B cell (primary cell): ENCODE measurements around the gene KRTCAP2. TPM values are rescaled to one million over a fixed set of nuclear protein-coding genes. Genes with fewer than 3 reads are reported as not detected.

Source experiments
- ATAC-seq: fragments of 200-7000 bp; cut with Tn5 transposase; one replicate; pipeline ENCODE4 v1.10.0; 2021; ENCODE audit warnings: low read depth, mild to moderate bottlenecking, moderate number of reproducible peaks, moderate library complexity
- CTCF ChIA-PET: fragments of 350-600 bp; sonication (Branson Sonifier 250); formaldehyde crosslinking; loops from one replicate; lab custom pipeline; 2021; ENCODE audit warnings: antibody characterized with exemption, inconsistent platforms; lab: Charles Lee
- POLR2A ChIA-PET: fragments of 350-600 bp; sonication (Branson Sonifier 250); formaldehyde crosslinking; loops from one replicate; lab custom pipeline; 2021; ENCODE audit warnings: antibody characterized with exemption; lab: Charles Lee
- DNase-seq: peaks from one replicate; pipeline ENCODE4 v3.0.0; 2013
- H2AFZ ChIP-seq: 2 replicates; pipeline ENCODE4 v1.6.1; 2012; ENCODE audit warnings: mild to moderate bottlenecking, low read depth, low read length; ENCODE audit not compliant: insufficient read depth, poor library complexity, severe bottlenecking
- H3K27ac ChIP-seq, 2 donors: 1 replicate in 1 of 2; 2 replicates in 1 of 2; pipeline ENCODE4 v1.5.1; 2012 to 2013; ENCODE audit warnings: low read length in 2 of 2, mild to moderate bottlenecking in 2 of 2, moderate library complexity in 1 of 2
- H3K27me3 ChIP-seq, 4 experiments: fragments of 200-600 bp in 1 of 4; sonication (generic) in 1 of 4; replicated peaks in 1 of 4; 1 replicate in 2 of 4; 2 replicates in 2 of 4; pipeline versions ENCODE4 v1.6.1 to v1.7.0; 2013 to 2016; ENCODE audit warnings: low read length in 3 of 4, mild to moderate bottlenecking in 2 of 4, mixed read lengths in 1 of 4, moderate library complexity in 1 of 4; ENCODE audit not compliant: insufficient read depth in 4 of 4, control insufficient read depth in 3 of 4; ENCODE audit errors: control extremely low read depth in 1 of 4
- H3K36me3 ChIP-seq, 2 experiments: replicated peaks in 1 of 2; 1 replicate in 1 of 2; 2 replicates in 1 of 2; pipeline versions ENCODE4 v1.6.1 to v1.7.1; 2013; ENCODE audit warnings: low read length in 1 of 2; ENCODE audit not compliant: insufficient read depth in 2 of 2, control insufficient read depth in 1 of 2; ENCODE audit errors: control extremely low read depth in 1 of 2, extremely low read depth in 1 of 2
- H3K4me1 ChIP-seq, 2 donors: fragments of 200-600 bp in 1 of 2; sonication (generic) in 1 of 2; 1 replicate in 1 of 2; 2 replicates in 1 of 2; pipeline versions ENCODE4 v1.5.1 to v1.6.1; 2013 to 2017; ENCODE audit warnings: low read length in 2 of 2; ENCODE audit not compliant: control insufficient read depth in 2 of 2, insufficient read depth in 2 of 2
- H3K4me2 ChIP-seq: replicated peaks from 2 replicates; pipeline ENCODE3; 2012; ENCODE audit warnings: mild to moderate bottlenecking, low read depth, low read length; ENCODE audit not compliant: poor library complexity, severe bottlenecking
- H3K4me3 ChIP-seq, 5 experiments: fragments of 200-600 bp in 1 of 5; sonication (generic) in 1 of 5; 1 replicate in 3 of 5; 2 replicates in 2 of 5; pipeline versions ENCODE4 v1.5.1 to v1.7.0; 2011 to 2016; ENCODE audit warnings: low read length in 4 of 5, mild to moderate bottlenecking in 4 of 5, low read depth in 2 of 5, control low read depth in 1 of 5, moderate library complexity in 1 of 5; ENCODE audit not compliant: insufficient read depth in 1 of 5; ENCODE audit errors: control extremely low read depth in 1 of 5, extremely low read depth in 1 of 5
- H3K79me2 ChIP-seq: fragments of 200-600 bp; sonication (generic); one replicate; pipeline ENCODE4 v1.6.0; 2016; ENCODE audit warnings: low read length; ENCODE audit not compliant: control insufficient read depth, insufficient read depth
- H3K9ac ChIP-seq: fragments of 200-600 bp; sonication (generic); 2 replicates; pipeline ENCODE4 v1.6.1; 2017; ENCODE audit warnings: mild to moderate bottlenecking, low read length, moderate library complexity
- H3K9me3 ChIP-seq, 3 donors: one replicate each; pipeline versions ENCODE4 v1.6.1 to v1.7.1; 2013; ENCODE audit warnings: low read length in 2 of 3; ENCODE audit not compliant: control insufficient read depth in 2 of 3, insufficient read depth in 1 of 3; ENCODE audit errors: control extremely low read depth in 1 of 3
- H4K20me1 ChIP-seq: 2 replicates; pipeline ENCODE4 v1.6.0; 2012; ENCODE audit warnings: mild to moderate bottlenecking, low read length; ENCODE audit not compliant: insufficient read depth, control insufficient read depth, poor library complexity, severe bottlenecking
- H3K27ac Mint-ChIP-seq: one replicate; pipeline ENCODE4 v1.8.0; 2021; ENCODE audit warnings: mixed read lengths
- H3K27me3 Mint-ChIP-seq: one replicate; pipeline ENCODE4 v1.8.0; 2021; ENCODE audit warnings: mixed read lengths
- H3K4me1 Mint-ChIP-seq: one replicate; pipeline ENCODE4 v1.8.0; 2021; ENCODE audit warnings: mixed read lengths
- H3K4me3 Mint-ChIP-seq: one replicate; pipeline ENCODE4 v1.8.0; 2021; ENCODE audit warnings: mixed read lengths
- H3K9me3 Mint-ChIP-seq: one replicate; pipeline ENCODE4 v1.8.0; 2022; ENCODE audit warnings: mixed read lengths; ENCODE audit not compliant: insufficient read depth
- CTCF ChIP-seq: fragments of 200-600 bp; IDR thresholded peaks from one replicate; pipeline ENCODE4 v1.8.0; 2022; ENCODE audit warnings: antibody characterized with exemption, mild to moderate bottlenecking
- EZH2 ChIP-seq: IDR thresholded peaks from 2 replicates; pipeline ENCODE4 v1.6.1; 2012; ENCODE audit warnings: borderline replicate concordance, low read depth, mild to moderate bottlenecking, moderate library complexity, low read length; ENCODE audit not compliant: insufficient read depth, poor library complexity, severe bottlenecking
- WGBS: methylation state at CpG from one replicate; pipeline ENCODE4 v1.1.5; 2013; ENCODE audit warnings: missing lambda C conversion rate; ENCODE audit not compliant: insufficient coverage; 5-methylcytosine and 5-hydroxymethylcytosine counted together
- intact Hi-C: fragments of 100-400 bp; cut with micrococcal nuclease; formaldehyde crosslinking; loops from one replicate; pipeline ENCODE4 v1.10.0; 2022
- polyA plus RNA-seq: library from polyadenylated mRNA; depleted of rRNA; stranded (reverse); fragments of >200 nt; gene quantifications from 2 replicates; pipeline ENCODE4 v1.2.3, GENCODE V29; 2012
- total RNA-seq, 2 donors: library from RNA; stranded (reverse); fragments of 120-200 nt in 1 of 2; gene quantifications; 1 replicate in 1 of 2; 2 replicates in 1 of 2; pipeline versions ENCODE4 v1.2.3 to v1.2.4, GENCODE V29; 2013 to 2022

Gene KRTCAP2
- total and polyA plus RNA-seq, 2 donors (not counting 1 experiment from before 2014, with no cell fraction given): 151 to 259 TPM

- H3K4me3 ChIP-seq: no peak overlapping the region
- no peak overlapping the region for H3K4me3 Mint-ChIP-seq
- H3K27ac Mint-ChIP-seq: no peak overlapping the region
- H3K27me3 ChIP-seq: peaks cover 0 to 49% (median 24%) of the 10 kb centered on the region in 4 experiments
- H4K20me1 ChIP-seq: peaks cover 8% of the 10 kb centered on the region
- no peaks in the 10 kb centered on the region for H3K79me2 ChIP-seq
- intact Hi-C loops: loop anchor here (5.0 kb wide), 2 partner anchors 32 to 43 kb away; no protein-coding TSS in a partner anchor
- H3K4me2 ChIP-seq: no peak overlapping the region
- peaks cover 34% of the 10 kb centered on the region for H3K4me1 Mint-ChIP-seq
- ATAC-seq (no peak), DNase-seq (no peak)
- no peak overlapping the region for H3K27ac ChIP-seq
- H3K27me3 Mint-ChIP-seq: peaks cover 54% of the 10 kb centered on the region
- no peaks in the 10 kb centered on the region for H3K9me3 Mint-ChIP-seq
- no peak overlapping the region for H2AFZ ChIP-seq
- peaks cover 0 to 7% (median 0%) of the 10 kb centered on the region in 3 donors for H3K9me3 ChIP-seq
- no peak overlapping the region for H3K9ac ChIP-seq
- ChIA-PET POLR2A (interaction anchor here (0.7 kb wide), 1 partner anchor 50 kb away, joined by 3 read pairs; no protein-coding TSS in a partner anchor), CTCF (interaction anchor here (1.5 to 2.3 kb wide), 2 partner anchors 33 to 42 kb away, joined by 5 to 10 read pairs; no protein-coding TSS in a partner anchor)
- 90% methylated on average over 11 of the region's 16 CpGs for WGBS
- H3K36me3 ChIP-seq: no peaks in the 10 kb centered on the region
- H3K4me1 ChIP-seq: peaks cover 34% of the 10 kb centered on the region in 2 donors
- TF ChIP-seq CTCF (no peak), EZH2 (no peak)
These were observed 48.3 kb downstream of the KRTCAP2 start for GRCh38 chr1:155124503-155125463.

GRCh38 chr1:155123801-155124200 lies 49.3 kb downstream of the KRTCAP2 start:
- Histone ChIP-seq H4K20me1 (peaks cover 8% of the 10 kb centered on the region), H2AFZ (no peak overlapping the region), H3K27me3 (peaks cover 0 to 40% (median 19%) of the 10 kb centered on the region in 4 experiments), H3K27ac (no peak overlapping the region), H3K36me3 (no peaks in the 10 kb centered on the region), H3K4me3 (no peak overlapping the region), H3K9me3 (peaks cover 0 to 3% (median 0%) of the 10 kb centered on the region in 3 donors), H3K9ac (no peak overlapping the region), H3K79me2 (no peaks in the 10 kb centered on the region), H3K4me1 (peaks cover 24 to 26% of the 10 kb centered on the region in 2 donors), H3K4me2 (no peak overlapping the region)
- Mint-ChIP-seq H3K27me3 (peaks cover 52% of the 10 kb centered on the region), H3K4me3 (no peak overlapping the region), H3K9me3 (no peaks in the 10 kb centered on the region), H3K27ac (no peak overlapping the region), H3K4me1 (peaks cover 26% of the 10 kb centered on the region)
- intact Hi-C loops: no loop called here
- CTCF ChIA-PET: no interaction called here
- TF ChIP-seq CTCF: no peak
- TF ChIP-seq EZH2: no peak
- WGBS: 100% methylated on average over 1 of the region's 4 CpGs
- POLR2A ChIA-PET: interaction anchor here (0.7 kb wide), 1 partner anchor 49 kb away, joined by 3 read pairs; no protein-coding TSS in a partner anchor
- DNase-seq (no peak), ATAC-seq (no peak)
